HepG2 (cell line): ENCODE results near the gene PAPOLA. TPM values are rescaled to one million over a fixed set of nuclear protein-coding genes. Genes with fewer than 3 reads are reported as not detected.

Experiments used
- ATAC-seq: fragments of 200-7000 bp; cut with Tn5 transposase; 3 replicates; pipeline ENCODE4 v1.9.1; 2020; ENCODE audit warnings: mild to moderate bottlenecking, moderate library complexity
- Bru-seq: library from RNA; stranded (reverse); fragments of 400-500 nt; gene quantifications from one replicate; lab custom pipeline; 2021; lab: Mats Ljungman, UMichigan
- BruChase-seq, 2 experiments: library from RNA; stranded (reverse); fragments of 400-500 nt; gene quantifications; one replicate each; lab custom pipeline; 2021; lab: Mats Ljungman, UMichigan
- BruUV-seq: library from RNA; stranded (reverse); fragments of 400-500 nt; replicated peaks from 2 replicates; lab custom pipeline; 2021; lab: Mats Ljungman, UMichigan
- CTCF ChIA-PET: fragments of 300-600 bp; formaldehyde crosslinking; extraction: SDS; loops from one replicate; lab custom pipeline; 2021; ENCODE audit warnings: low total read pairs, inconsistent platforms, low intra/inter-chr PET ratio; lab: Yijun Ruan, JAX
- POLR2A ChIA-PET: fragments of 350-600 bp; sonication (Branson Sonifier 250); formaldehyde crosslinking; loops from one replicate; lab custom pipeline; 2020; ENCODE audit warnings: antibody characterized with exemption, inconsistent platforms; lab: Yijun Ruan, JAX
- DNase-seq: peaks from one replicate; pipeline ENCODE4 v3.0.0-alpha.2; 2015; ENCODE audit warnings: low spot score
- FAIRE-seq: peaks from 3 replicates; lab custom pipeline; 2011; peaks lifted over from hg19 to GRCh38; lab: Jason Lieb, UNC
- H2AFZ ChIP-seq: one replicate; pipeline ENCODE4 v1.6.1; 2011; ENCODE audit warnings: low read length, inconsistent platforms
- H3K27ac ChIP-seq: fragments of 300-600 bp; 3 replicates; pipeline ENCODE4 v1.8.0; 2011; ENCODE audit warnings: mixed run types, mild to moderate bottlenecking, mixed read lengths, low read length, inconsistent platforms; ENCODE audit not compliant: insufficient read depth; ENCODE audit errors: extremely low read length
- H3K27me3 ChIP-seq, 2 experiments: fragments of 200-600 bp in 1 of 2; 2 replicates in 1 of 2; 3 replicates in 1 of 2; pipeline versions ENCODE4 v1.6.0 to v1.8.0; 2011; ENCODE audit warnings: low read length in 2 of 2, mild to moderate bottlenecking in 2 of 2, moderate library complexity in 2 of 2, inconsistent platforms in 1 of 2; ENCODE audit not compliant: insufficient read depth in 2 of 2, control insufficient read depth in 1 of 2
- H3K36me3 ChIP-seq, 2 experiments: fragments of 200-600 bp in 1 of 2; replicated peaks in 1 of 2; 2 replicates in 1 of 2; 3 replicates in 1 of 2; pipeline versions ENCODE4 v1.5.1 to v1.8.0; 2011; ENCODE audit warnings: low read length in 2 of 2, inconsistent platforms in 1 of 2; ENCODE audit not compliant: insufficient read depth in 2 of 2, control insufficient read depth in 1 of 2
- H3K4me1 ChIP-seq: 2 replicates; pipeline ENCODE4 v1.5.1; 2012; ENCODE audit warnings: low read length, inconsistent platforms; ENCODE audit not compliant: insufficient read depth
- H3K4me2 ChIP-seq: 2 replicates; pipeline ENCODE4 v1.6.0; 2011; ENCODE audit warnings: low read depth, low read length, inconsistent platforms
- H3K4me3 ChIP-seq, 3 experiments: fragments of 200-600 bp in 1 of 3; sonication (generic), shearing (Covaris generic) in 1 of 3; replicated peaks in 1 of 3; 2 replicates each; pipeline ENCODE4 v1.5.1; 2011 to 2016; ENCODE audit warnings: low read length in 3 of 3, inconsistent platforms in 2 of 3, low read depth in 2 of 3, mild to moderate bottlenecking in 2 of 3, control low read depth in 1 of 3, mixed read lengths in 1 of 3; ENCODE audit not compliant: insufficient read depth in 1 of 3
- H3K79me2 ChIP-seq: one replicate; pipeline ENCODE4 v1.6.1; 2011; ENCODE audit warnings: low read length, inconsistent platforms; ENCODE audit not compliant: insufficient read depth
- H3K9ac ChIP-seq: 2 replicates; pipeline ENCODE4 v1.6.0; 2011; ENCODE audit warnings: mild to moderate bottlenecking, low read depth, low read length, inconsistent platforms; ENCODE audit not compliant: insufficient read depth
- H3K9me3 ChIP-seq: 2 replicates; pipeline ENCODE4 v1.5.1; 2012; ENCODE audit warnings: mild to moderate bottlenecking, low read length
- H4K20me1 ChIP-seq: 2 replicates; pipeline ENCODE4 v1.6.0; 2011; ENCODE audit warnings: inconsistent platforms, mild to moderate bottlenecking, low read length, moderate library complexity; ENCODE audit not compliant: insufficient read depth
- FOXA3 ChIP-seq: IDR thresholded peaks from 2 replicates; pipeline ENCODE4 v1.6.1; 2016; ENCODE audit warnings: missing genetic modification reagents, missing compliant biosample characterization
- HNRNPH1 ChIP-seq: fragments of 200-400 bp; formaldehyde crosslinking; optimal IDR thresholded peaks from 2 replicates; pipeline ENCODE3; 2017; ENCODE audit warnings: mild to moderate bottlenecking, low read depth, low read length
- KMT2B ChIP-seq: IDR thresholded peaks from 2 replicates; pipeline ENCODE4 v1.6.1; 2016; ENCODE audit warnings: missing genetic modification reagents, missing compliant biosample characterization
- NFE2 ChIP-seq: sonication (generic); formaldehyde crosslinking; IDR thresholded peaks from 2 replicates; pipeline ENCODE4 v1.4.0; 2020; ENCODE audit warnings: missing genetic modification reagents
- PBX3 ChIP-seq: sonication (generic); formaldehyde crosslinking; IDR thresholded peaks from 2 replicates; pipeline ENCODE4 v1.8.1; 2023; ENCODE audit warnings: missing genetic modification reagents, inconsistent platforms, borderline replicate concordance
- PLSCR1 ChIP-seq: sonication (generic); formaldehyde crosslinking; IDR thresholded peaks from 2 replicates; pipeline ENCODE4 v1.5.0; 2020; ENCODE audit warnings: missing genetic modification reagents, mild to moderate bottlenecking, borderline replicate concordance
- RBM22 ChIP-seq: fragments of 200-400 bp; formaldehyde crosslinking; optimal IDR thresholded peaks from 2 replicates; pipeline ENCODE3; 2017; ENCODE audit warnings: mild to moderate bottlenecking, low read length, moderate library complexity
- SAP130 ChIP-seq: IDR thresholded peaks from 2 replicates; pipeline ENCODE4 v1.6.1; 2016; ENCODE audit warnings: low read depth
- SOX13 ChIP-seq, 3 experiments: fragments of 450-650 bp in 1 of 3; sonication (generic) in 1 of 3; formaldehyde crosslinking in 1 of 3; IDR thresholded peaks in 2 of 3; conservative IDR thresholded peaks in 1 of 3; 2 replicates each; pipeline versions ENCODE4 v1.5.0 to v1.6.1; 2016 to 2020; ENCODE audit warnings: antibody characterized with exemption in 1 of 3, mild to moderate bottlenecking in 1 of 3, missing compliant biosample characterization in 1 of 3, missing genetic modification reagents in 1 of 3, moderate library complexity in 1 of 3
- YEATS2 ChIP-seq: sonication (generic); formaldehyde crosslinking; IDR thresholded peaks from 2 replicates; pipeline ENCODE4 v1.4.0; 2020; ENCODE audit warnings: missing genetic modification reagents, borderline replicate concordance
- ZNF234 ChIP-seq: sonication (generic); formaldehyde crosslinking; conservative IDR thresholded peaks from 2 replicates; pipeline ENCODE4 v1.5.1; 2020; ENCODE audit warnings: mild to moderate bottlenecking, missing genetic modification reagents
- ZNF333 ChIP-seq: sonication (generic); formaldehyde crosslinking; IDR thresholded peaks from 2 replicates; pipeline ENCODE4 v1.4.0; 2020; ENCODE audit warnings: mild to moderate bottlenecking, missing genetic modification reagents, borderline replicate concordance
- ZNF776 ChIP-seq: sonication (generic); formaldehyde crosslinking; IDR thresholded peaks from 2 replicates; pipeline ENCODE4 v1.4.0; 2020; ENCODE audit warnings: mild to moderate bottlenecking, missing genetic modification reagents
- ZNF792 ChIP-seq: IDR thresholded peaks from 2 replicates; pipeline ENCODE4 v1.6.1; 2016
- WGBS: methylation state at CpG from one replicate; pipeline ENCODE4 v1.1.6; 2017; ENCODE audit warnings: low lambda C conversion rate; 5-methylcytosine and 5-hydroxymethylcytosine counted together
- in situ Hi-C: cut with HindIII; loops from 2 replicates; pipeline ENCODE4 v1.10.0; 2017; ENCODE audit warnings: low pct_unique_long_range_greater_than_20kb; ENCODE audit not compliant: extremely low pct_ligation_motif_present
- intact Hi-C: fragments of 100-400 bp; cut with micrococcal nuclease; formaldehyde crosslinking; loops from one replicate; pipeline ENCODE4 v1.10.0; 2022; ENCODE audit not compliant: unreplicated experiment
- long read RNA-seq, 2 experiments: library from RNA in 1 of 2; library from polyadenylated mRNA in 1 of 2; stranded (forward) in 1 of 2; unstranded in 1 of 2; transcript quantifications; one replicate each; pipeline ENCODE4 v2.0.0, GENCODE V29; 2019 to 2022
- polyA minus RNA-seq, 3 experiments: library from RNA; depleted of rRNA, polyadenylated mRNA; stranded (reverse); fragments of >200 nt; gene quantifications; 2 replicates each; pipeline ENCODE4 v1.2.3, GENCODE V29; 2011; ENCODE audit warnings: low replicate concordance in 1 of 3
- polyA plus RNA-seq, 8 experiments: library from polyadenylated mRNA; depleted of rRNA in 3 of 8; stranded (reverse) in 7 of 8; unstranded in 1 of 8; fragments of >200 nt; fragmentation: Illumina TruSeq in 4 of 8; extraction: Trizol in 4 of 8; gene quantifications; 2 replicates each; pipeline versions ENCODE4 v1.2.1 to v1.2.3, GENCODE V29; 2011 to 2016; ENCODE audit warnings: low read depth in 4 of 8, missing spikeins in 1 of 8, mixed read lengths in 1 of 8; ENCODE audit not compliant: insufficient read depth in 1 of 8
- total RNA-seq, 5 experiments: library from RNA; depleted of rRNA; stranded (reverse); fragments of >200 nt; fragmentation: Illumina TruSeq; extraction: Trizol; gene quantifications; 2 replicates each; pipeline ENCODE4 v1.2.3, GENCODE V29; 2016; ENCODE audit warnings: low read depth in 1 of 5

The PAPOLA gene
- 103 and 179 TPM in 2 replicates for total RNA-seq (2016; rRNA removed; fragmentation: Illumina TruSeq; extraction: Trizol)
- 63.8 and 72.8 TPM in 2 replicates for total RNA-seq (2016; cell fraction: cytosol; rRNA removed; fragmentation: Illumina TruSeq; extraction: Trizol; ENCODE audit: low read depth)
- total RNA-seq (2016; cell fraction: insoluble cytoplasmic fraction; rRNA removed; fragmentation: Illumina TruSeq; extraction: Trizol) = 103 and 174 TPM in 2 replicates
- total RNA-seq (2016; cell fraction: membrane; rRNA removed; fragmentation: Illumina TruSeq; extraction: Trizol) = 148 and 162 TPM in 2 replicates
- 157 and 160 TPM in 2 replicates for total RNA-seq (2016; cell fraction: nucleus; rRNA removed; fragmentation: Illumina TruSeq; extraction: Trizol)
- 127 and 151 TPM in 2 replicates for polyA plus RNA-seq (2011; rRNA removed)
- polyA plus RNA-seq (2011; cell fraction: cytosol; rRNA removed) = 90.5 and 106 TPM in 2 replicates
- 111 and 128 TPM in 2 replicates for polyA plus RNA-seq (2011; cell fraction: nucleus; rRNA removed)
- polyA plus RNA-seq (2012) = 97.3 and 113 TPM in 2 replicates
- polyA plus RNA-seq (2016; cell fraction: cytosol; fragmentation: Illumina TruSeq; extraction: Trizol; ENCODE audit: low read depth) = 254 and 256 TPM in 2 replicates
- polyA plus RNA-seq (2016; cell fraction: insoluble cytoplasmic fraction; fragmentation: Illumina TruSeq; extraction: Trizol; ENCODE audit: low read depth) = 222 and 230 TPM in 2 replicates
- polyA plus RNA-seq (2016; cell fraction: membrane; fragmentation: Illumina TruSeq; extraction: Trizol; ENCODE audit: low read depth) = 209 and 213 TPM in 2 replicates
- polyA plus RNA-seq (2016; cell fraction: nucleus; fragmentation: Illumina TruSeq; extraction: Trizol; ENCODE audit: insufficient read depth, low read depth) = 138 and 150 TPM in 2 replicates
- polyA minus RNA-seq (2011; rRNA and poly(A)+ RNA removed; ENCODE audit: low replicate concordance) = 112 and 201 TPM in 2 replicates
- 122 and 130 TPM in 2 replicates for polyA minus RNA-seq (2011; cell fraction: cytosol; rRNA and poly(A)+ RNA removed)
- 393 and 448 TPM in 2 replicates for polyA minus RNA-seq (2011; cell fraction: nucleus; rRNA and poly(A)+ RNA removed)
- Bru-seq, nascent RNA = percentile 94 among the genes with signal in this experiment
- percentile 95 among the genes with signal in this experiment for BruChase-seq, experiment 1, labeled RNA remaining after a 6-hour chase
- percentile 95 among the genes with signal in this experiment for BruChase-seq, experiment 2, labeled RNA remaining after a 2-hour chase
- long read RNA-seq, experiment 1, full-length matches to known transcripts = 43 of 85 reads
- long read RNA-seq, experiment 1, partial matches to known transcripts = 33 of 85 reads
- long read RNA-seq, experiment 1, other reads (novel, unspliced or antisense) = 9 of 85 reads
- long read RNA-seq, experiment 2, full-length matches to known transcripts = 37 of 210 reads
- long read RNA-seq, experiment 2, partial matches to known transcripts = 10 of 210 reads
- long read RNA-seq, experiment 2, other reads (novel, unspliced or antisense) = 163 of 210 reads

DNA sequence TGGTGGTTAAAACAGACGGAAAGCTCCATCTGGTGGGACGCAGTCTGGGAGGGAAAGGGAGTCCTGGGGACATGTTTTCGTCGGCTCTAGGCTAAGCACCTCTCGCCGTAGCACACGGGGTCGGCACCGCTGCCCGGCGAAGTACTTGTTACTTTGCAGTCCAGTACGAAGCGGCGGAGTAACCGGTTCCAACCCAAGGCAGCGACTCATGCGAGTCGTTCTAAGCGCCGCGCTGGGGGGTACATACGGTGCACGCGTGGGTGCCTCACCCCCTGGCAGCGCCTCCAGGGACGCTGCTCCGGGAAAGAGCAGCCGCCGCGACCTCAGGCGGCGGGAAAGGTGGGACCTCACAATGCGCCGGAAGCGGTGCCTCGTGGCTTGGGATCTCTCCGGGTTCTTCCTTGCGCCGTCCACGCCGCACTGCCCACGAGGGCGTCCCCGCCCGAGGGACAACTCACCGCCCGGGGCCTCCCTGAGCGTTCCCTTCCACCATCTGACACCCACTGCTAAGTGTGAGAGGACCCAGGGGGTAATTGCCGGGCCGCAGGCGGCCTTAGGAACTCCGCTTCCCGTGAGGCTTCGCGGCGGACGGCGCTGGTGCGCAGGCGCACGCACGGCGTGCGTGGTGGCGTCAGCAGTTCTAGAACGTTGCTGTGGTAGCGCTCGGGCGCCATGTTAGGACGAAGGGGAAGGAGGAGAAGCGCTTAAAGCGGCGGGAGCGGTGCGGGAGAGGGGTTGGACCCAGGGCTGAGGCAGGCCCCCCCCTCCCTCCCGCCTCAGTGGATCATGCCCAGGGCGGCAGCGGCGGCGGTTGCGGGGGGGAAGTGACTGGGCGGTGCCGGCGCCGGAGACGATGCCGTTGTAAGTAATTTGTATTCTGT lies at the start of gene PAPOLA:
Gene PAPOLA, plus strand, starts transcription at position 643 of the 881 bp plus-strand sequence. Its CDS starts 211 bp downstream, at position 854.
- H3K79me2 ChIP-seq = peaks cover 58% of the 10 kb centered on the region
- POLR2A ChIA-PET = interaction anchor here (0.6 to 1.3 kb wide), 6 partner anchors 10 to 53 kb away, joined by 3 to 6 read pairs (median 4); no protein-coding TSS in a partner anchor
- intact Hi-C loops = loop anchor here (5.0 kb wide), 2 partner anchors 40 to 140 kb away; partner anchors contain the start of genes ATG2B and GSKIP
- TF ChIP-seq PBX3 (CRISPR knock-in tag) (0 out of 2 replicates have a peak, but pooled peaks have one; percentile 19), FOXA3 (no peak; the same call in 1 of the 2 replicates), PLSCR1 (0 out of 2 replicates have a peak, but pooled peaks have one; percentile 59), KMT2B (CRISPR knock-in tag) (peak; percentile 86), SOX13 (IDR thresholded peaks at IDR 0.05) (no peak), SOX13 (CRISPR knock-in tag; conservative IDR thresholded peaks at IDR 0.05 in 1 of 2, IDR thresholded peaks at IDR 0.05 in 1 of 2) (no peak; a peak in 1 of 4 replicates), NFE2 (no peak), ZNF333 (CRISPR knock-in tag) (peak; percentile 75), ZNF776 (CRISPR knock-in tag) (0 out of 2 replicates have a peak, but pooled peaks have one; percentile 20), YEATS2 (peak; percentile 87), SAP130 (peak; percentile 73; the same call in 1 of the 2 replicates), ZNF234 (CRISPR knock-in tag) (0 out of 2 replicates have a peak, but pooled peaks have one; percentile 22), ZNF792 (CRISPR knock-in tag) (no peak; the same call in 1 of the 2 replicates), HNRNPH1 (no peak), RBM22 (peak; percentile 32)

More for the DNA sequence above, at the start of gene PAPOLA:
- peak within 1 kb of the TSS; percentile 9 for H2AFZ ChIP-seq
- peak within 1 kb of the TSS; percentile 96 for H3K4me2 ChIP-seq
- FAIRE-seq (peak; percentile 26), ATAC-seq (peak; percentile 93), DNase-seq (peak; percentile 90)
- CTCF ChIA-PET = no interaction called here
- no peaks in the 10 kb centered on the region; a peak in 1 of 5 replicates for H3K36me3 ChIP-seq
- peak within 1 kb of the TSS; percentile 89 for H3K27ac ChIP-seq
- H3K4me1 ChIP-seq = peaks cover 58% of the 10 kb centered on the region
- H3K27me3 ChIP-seq = no peaks in the 10 kb centered on the region; a peak in 1 of 5 replicates
- in situ Hi-C loops = no loop called here
- peak within 1 kb of the TSS; percentile 86 to 90 (median 89) for H3K4me3 ChIP-seq
- WGBS = 0% methylated on average over 18 of the region's 87 CpGs
- H4K20me1 ChIP-seq = peaks cover 42% of the 10 kb centered on the region
- H3K9me3 ChIP-seq = no peaks in the 10 kb centered on the region
- TSS peak; percentile 92 for BruUV-seq
- H3K9ac ChIP-seq = peak within 1 kb of the TSS; percentile 95
